Ectodermal cell (in vitro differentiated cells): ENCODE measurements around the gene ALPK1.

Experiments used
- H3K27ac ChIP-seq: 2 replicates; pipeline ENCODE4 v1.7.0; 2013; ENCODE audit warnings: mild to moderate bottlenecking, low read depth, low read length; ENCODE audit not compliant: insufficient read depth, poor library complexity, severe bottlenecking
- H3K27me3 ChIP-seq: 2 replicates; pipeline ENCODE4 v1.7.0; 2013; ENCODE audit warnings: mild to moderate bottlenecking, low read length; ENCODE audit not compliant: insufficient read depth, control insufficient read depth, poor library complexity, severe bottlenecking
- H3K36me3 ChIP-seq: one replicate; pipeline ENCODE4 v1.7.0; 2013; ENCODE audit warnings: low read length; ENCODE audit not compliant: control insufficient read depth, insufficient read depth
- H3K4me1 ChIP-seq: one replicate; pipeline ENCODE4 v1.7.0; 2013; ENCODE audit warnings: low read length; ENCODE audit not compliant: control insufficient read depth, insufficient read depth
- H3K4me3 ChIP-seq: 2 replicates; pipeline ENCODE4 v1.7.0; 2013; ENCODE audit warnings: low read depth, low read length, control low read depth; ENCODE audit not compliant: insufficient read depth
- H3K9me3 ChIP-seq: 2 replicates; pipeline ENCODE4 v1.7.0; 2013; ENCODE audit warnings: mild to moderate bottlenecking, low read length, moderate library complexity; ENCODE audit not compliant: control insufficient read depth
- WGBS, 2 experiments: methylation state at CpG; one replicate each; pipeline ENCODE4 v1.1.7; 2013; ENCODE audit warnings: missing lambda C conversion rate in 2 of 2; 5-methylcytosine and 5-hydroxymethylcytosine counted together

Gene ALPK1

GRCh38 chr4:112327965-112328733 is 31.0 kb downstream of the ALPK1 start:
- no peaks in the 10 kb centered on the region for H3K36me3 ChIP-seq
- H3K27ac ChIP-seq, result no peak overlapping the region
- WGBS, 2 experiments, result 54 to 55% methylated on average over 8 to 9 of the region's 9 CpGs
- H3K4me3 ChIP-seq, result no peak overlapping the region
- H3K27me3 ChIP-seq, result peaks cover 65% of the 10 kb centered on the region
- no peaks in the 10 kb centered on the region for H3K4me1 ChIP-seq
- no peaks in the 10 kb centered on the region for H3K9me3 ChIP-seq

GRCh38 chr4:112328734-112329130 is 31.6 kb downstream of the ALPK1 start:
- no peaks in the 10 kb centered on the region for H3K36me3 ChIP-seq

DNA sequence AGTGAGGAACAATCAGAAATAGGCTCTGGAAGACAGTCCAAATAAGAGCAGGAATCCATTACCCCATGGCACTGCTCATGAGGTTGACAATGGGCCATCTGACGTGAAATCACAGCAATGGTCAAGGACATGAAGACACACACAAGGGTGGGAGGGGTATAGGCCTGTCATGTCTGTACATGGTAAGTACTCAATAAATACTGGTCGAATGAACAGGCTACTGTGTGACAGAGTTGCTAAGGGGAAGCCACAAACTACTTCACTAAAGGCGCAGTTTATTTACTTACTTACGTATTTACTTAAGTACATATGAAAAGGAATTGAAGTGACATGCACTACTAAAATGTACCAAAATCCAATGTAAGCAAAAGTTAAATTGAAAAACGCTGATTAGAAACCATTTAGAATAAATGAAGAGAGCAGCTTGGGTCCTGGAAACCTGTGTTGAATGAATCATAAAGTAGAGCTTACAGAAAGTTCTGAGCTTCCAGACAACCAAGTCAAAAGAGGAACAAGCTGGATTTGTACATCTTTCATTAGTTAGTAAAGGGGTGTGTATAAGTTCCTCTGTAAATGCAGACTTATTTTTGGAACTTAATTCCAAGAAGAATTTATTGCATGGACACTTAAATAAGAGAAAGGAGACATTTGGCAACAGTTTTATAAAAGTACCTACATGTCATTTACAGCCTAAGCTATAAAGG is 32.7 kb downstream of the ALPK1 start:
- Histone ChIP-seq H3K27me3 (peaks cover 65% of the 10 kb centered on the region), H3K27ac (no peak overlapping the region), H3K36me3 (no peaks in the 10 kb centered on the region), H3K4me3 (no peak overlapping the region), H3K9me3 (no peaks in the 10 kb centered on the region), H3K4me1 (no peaks in the 10 kb centered on the region)
- WGBS, 2 experiments, result 85 to 88% methylated on average over 2 to 3 of the region's 5 CpGs

More at GRCh38 chr4:112328734-112329130, 31.6 kb downstream of the ALPK1 start:
- no peaks in the 10 kb centered on the region for H3K9me3 ChIP-seq
- 91 to 94% methylated on average over 4 of the region's 4 CpGs for WGBS, 2 experiments
- H3K4me1 ChIP-seq, result no peaks in the 10 kb centered on the region
- H3K27ac ChIP-seq, result no peak overlapping the region
- no peak overlapping the region for H3K4me3 ChIP-seq
- H3K27me3 ChIP-seq, result peaks cover 65% of the 10 kb centered on the region

- no peaks in the 10 kb centered on the region for H3K4me1 ChIP-seq
- no peak overlapping the region for H3K27ac ChIP-seq
- peaks cover 58% of the 10 kb centered on the region for H3K27me3 ChIP-seq
- WGBS, 2 experiments, result 92% methylated on average over 4 of the region's 4 CpGs
- no peak overlapping the region for H3K4me3 ChIP-seq
- no peaks in the 10 kb centered on the region for H3K9me3 ChIP-seq
- H3K36me3 ChIP-seq, result no peaks in the 10 kb centered on the region
Observed at GRCh38 chr4:112330921-112331320, 33.8 kb downstream of the ALPK1 start.

DNA sequence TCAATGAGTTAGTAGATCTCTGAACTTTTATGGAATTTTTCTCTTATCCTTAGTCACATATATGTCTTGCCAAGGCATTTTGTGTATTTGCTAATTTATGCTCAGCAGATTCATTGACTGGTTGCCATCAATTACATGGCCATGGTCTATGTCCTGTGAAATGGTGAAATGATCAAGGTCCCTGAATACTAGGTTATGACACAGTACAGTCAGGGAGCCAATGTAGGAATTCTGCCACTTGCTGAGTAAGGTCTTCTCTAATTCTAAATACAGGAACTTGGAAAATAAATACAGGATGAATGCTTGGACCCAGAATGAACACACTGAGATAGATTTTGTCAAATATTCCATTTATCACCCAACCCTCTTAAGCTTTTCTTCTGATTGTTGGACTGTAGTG is 35.2 kb downstream of the ALPK1 start:
- Histone ChIP-seq H3K27ac (no peak overlapping the region), H3K36me3 (no peaks in the 10 kb centered on the region), H3K27me3 (peaks cover 44% of the 10 kb centered on the region), H3K9me3 (no peaks in the 10 kb centered on the region), H3K4me1 (no peaks in the 10 kb centered on the region), H3K4me3 (no peak overlapping the region)

- Histone ChIP-seq H3K27me3 (peaks cover 52% of the 10 kb centered on the region), H3K4me3 (no peak overlapping the region), H3K9me3 (no peaks in the 10 kb centered on the region), H3K4me1 (peaks cover 33% of the 10 kb centered on the region), H3K36me3 (no peaks in the 10 kb centered on the region), H3K27ac (no peak overlapping the region)
- 20 to 32% methylated on average over 4 to 6 of the region's 6 CpGs for WGBS, 2 experiments
Observed at GRCh38 chr4:112340023-112340422, 42.9 kb downstream of the ALPK1 start.

DNA sequence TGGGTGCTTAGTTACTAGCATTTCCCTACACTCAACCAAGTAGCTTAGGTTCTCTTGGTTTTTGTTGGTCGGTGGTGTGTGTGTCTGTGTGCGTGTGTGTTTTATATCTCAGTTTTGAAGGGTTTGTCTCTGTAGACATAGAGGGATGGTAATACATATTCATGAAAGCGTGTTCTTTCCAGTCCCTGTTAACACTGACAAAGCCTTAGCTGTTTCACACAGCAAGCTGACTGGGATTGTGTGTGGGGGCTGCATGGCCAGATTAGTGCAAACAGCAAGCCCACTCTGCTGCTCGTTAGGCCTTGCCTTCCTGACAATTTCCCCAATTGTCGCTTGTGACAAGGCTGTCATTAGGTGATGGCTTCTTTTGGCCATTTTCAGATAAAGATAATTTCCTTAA is 43.9 kb downstream of the ALPK1 start:
- 64 to 65% methylated on average over 5 of the region's 5 CpGs for WGBS, 2 experiments
- no peaks in the 10 kb centered on the region for H3K36me3 ChIP-seq
- H3K9me3 ChIP-seq, result no peaks in the 10 kb centered on the region
- peaks cover 33% of the 10 kb centered on the region for H3K4me1 ChIP-seq
- H3K27me3 ChIP-seq, result peaks cover 59% of the 10 kb centered on the region
- H3K27ac ChIP-seq, result no peak overlapping the region
- no peak overlapping the region for H3K4me3 ChIP-seq

GRCh38 chr4:112343330-112344080 is 46.3 kb downstream of the ALPK1 start:
- 3 to 9% methylated on average over 8 to 10 of the region's 10 CpGs for WGBS, 2 experiments
- H3K27ac ChIP-seq, result no peak overlapping the region
- H3K4me1 ChIP-seq, result peaks cover 33% of the 10 kb centered on the region
- no peak overlapping the region for H3K4me3 ChIP-seq
- H3K9me3 ChIP-seq, result no peaks in the 10 kb centered on the region
- H3K36me3 ChIP-seq, result no peaks in the 10 kb centered on the region
- H3K27me3 ChIP-seq, result peaks cover 59% of the 10 kb centered on the region

- H3K27ac ChIP-seq, result no peak overlapping the region
- peaks cover 7% of the 10 kb centered on the region for H3K4me1 ChIP-seq
- peaks cover 25% of the 10 kb centered on the region for H3K27me3 ChIP-seq
- WGBS, 2 experiments, result 28 to 31% methylated on average over 11 of the region's 11 CpGs
- H3K9me3 ChIP-seq, result no peaks in the 10 kb centered on the region
- no peaks in the 10 kb centered on the region for H3K36me3 ChIP-seq
- H3K4me3 ChIP-seq, result no peak overlapping the region
Observed at GRCh38 chr4:112348488-112349158, 51.5 kb downstream of the ALPK1 start.

DNA sequence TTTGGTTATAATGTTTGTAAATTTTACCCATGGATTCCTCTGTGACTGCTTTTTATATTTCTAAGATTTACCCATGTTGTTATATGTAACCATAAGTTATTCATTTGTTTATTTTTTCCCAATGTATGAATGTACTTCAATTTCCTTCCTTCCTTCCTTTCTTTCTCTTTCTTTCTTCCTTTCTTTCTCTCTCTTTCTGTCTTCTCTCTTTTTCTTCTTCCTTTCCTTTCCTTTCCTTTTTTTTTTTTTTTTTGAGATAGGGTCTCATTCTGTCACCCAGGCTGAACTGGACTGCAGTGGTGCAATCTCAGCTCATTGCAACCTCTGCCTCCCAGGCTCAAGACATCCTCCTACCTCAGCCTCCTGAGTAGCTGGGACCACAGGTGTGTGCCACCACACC is 55.6 kb downstream of the ALPK1 start:
- H3K9me3 ChIP-seq, result no peaks in the 10 kb centered on the region
- H3K27ac ChIP-seq, result no peak overlapping the region
- no peaks in the 10 kb centered on the region for H3K4me1 ChIP-seq
- peaks cover 5% of the 10 kb centered on the region for H3K27me3 ChIP-seq
- no peak overlapping the region for H3K4me3 ChIP-seq
- no peaks in the 10 kb centered on the region for H3K36me3 ChIP-seq
